Hematopoietic multipotent progenitor cell (in vitro differentiated cells): Measurements from ENCODE around the gene KLHL25. TPM values are rescaled to one million over a fixed set of nuclear protein-coding genes. Genes with fewer than 3 reads are reported as not detected.
"Not testable (repeated sequence)": the region's sequence is repeated elsewhere in the genome, so short reads cannot be mapped to it uniquely, and the experiment has no call there.

ENCODE experiments used
- DNase-seq, 3 donors: peaks; one replicate each; pipeline ENCODE4 v3.0.0-alpha.2; 2011 to 2015; ENCODE audit warnings: low read depth in 2 of 3, low spot score in 2 of 3
- total RNA-seq: library from RNA; depleted of rRNA; stranded (reverse); fragments of >200 nt; gene quantifications from one replicate; pipeline ENCODE4 v1.2.3, GENCODE V29; 2012

Gene KLHL25, protein sequence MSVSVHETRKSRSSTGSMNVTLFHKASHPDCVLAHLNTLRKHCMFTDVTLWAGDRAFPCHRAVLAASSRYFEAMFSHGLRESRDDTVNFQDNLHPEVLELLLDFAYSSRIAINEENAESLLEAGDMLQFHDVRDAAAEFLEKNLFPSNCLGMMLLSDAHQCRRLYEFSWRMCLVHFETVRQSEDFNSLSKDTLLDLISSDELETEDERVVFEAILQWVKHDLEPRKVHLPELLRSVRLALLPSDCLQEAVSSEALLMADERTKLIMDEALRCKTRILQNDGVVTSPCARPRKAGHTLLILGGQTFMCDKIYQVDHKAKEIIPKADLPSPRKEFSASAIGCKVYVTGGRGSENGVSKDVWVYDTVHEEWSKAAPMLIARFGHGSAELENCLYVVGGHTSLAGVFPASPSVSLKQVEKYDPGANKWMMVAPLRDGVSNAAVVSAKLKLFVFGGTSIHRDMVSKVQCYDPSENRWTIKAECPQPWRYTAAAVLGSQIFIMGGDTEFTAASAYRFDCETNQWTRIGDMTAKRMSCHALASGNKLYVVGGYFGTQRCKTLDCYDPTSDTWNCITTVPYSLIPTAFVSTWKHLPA
- 2.4 TPM for total RNA-seq

DNA sequence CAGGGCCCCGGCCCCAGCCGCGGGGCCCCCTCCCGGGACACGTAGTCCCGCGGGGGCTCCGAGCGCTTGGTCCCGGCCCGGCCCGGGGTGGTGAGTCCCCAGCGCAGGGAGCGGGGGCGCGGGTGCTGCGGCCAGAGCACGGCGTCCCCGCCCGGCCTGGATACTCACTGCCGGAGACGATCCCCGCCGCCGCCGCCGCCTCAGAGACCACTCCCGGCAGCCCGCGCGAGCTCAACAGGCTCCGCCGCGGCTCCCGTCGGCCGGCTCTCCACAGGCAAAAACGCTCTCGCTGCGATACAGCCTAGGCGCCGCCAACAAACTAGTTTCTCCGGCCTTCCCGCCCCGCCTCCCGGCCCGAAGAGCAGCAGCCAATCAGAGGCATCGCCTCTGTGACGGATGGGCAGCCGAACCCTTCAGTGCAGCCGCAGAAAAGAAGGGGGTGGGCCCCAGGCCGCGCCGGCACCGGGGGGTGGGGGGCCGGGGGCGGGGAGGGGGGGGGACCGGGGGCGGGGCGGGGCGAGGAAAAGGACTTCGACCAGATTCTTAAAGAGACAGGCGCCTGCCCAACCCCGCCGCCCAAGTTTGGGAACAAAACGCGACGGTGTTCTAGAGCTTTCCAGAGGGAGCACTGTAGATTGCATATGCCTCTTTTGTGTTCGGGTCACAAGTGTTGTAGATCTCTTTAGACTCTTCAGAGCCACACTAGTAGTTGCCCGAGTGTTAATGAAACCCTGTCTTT is at the start of gene KLHL25:
KLHL25 (minus strand) TSS at position 328 of the 739 bp plus-strand sequence. CDS start 25,115 bp downstream, outside the sequence.
- DNase-seq, result peak; percentile 84 to 96 (median 94)

DNA sequence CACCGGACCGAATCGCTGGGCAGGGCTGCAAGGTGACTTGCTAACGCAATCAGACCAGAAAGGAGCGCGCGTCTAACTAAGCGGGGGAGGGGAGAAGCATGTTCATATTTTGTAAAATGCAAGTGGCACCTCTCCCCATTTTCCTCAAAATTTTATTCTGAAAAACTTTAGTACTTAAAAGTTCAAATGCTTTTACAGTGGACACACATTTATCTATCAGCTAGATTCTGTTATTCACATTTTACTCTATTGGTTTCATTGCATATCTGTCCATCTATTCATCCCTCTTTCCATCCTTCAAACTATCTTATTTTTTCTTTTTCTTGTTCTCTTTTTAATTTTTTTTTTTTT is 46.1 kb upstream of the KLHL25 start:
- no peak for DNase-seq

DNA sequence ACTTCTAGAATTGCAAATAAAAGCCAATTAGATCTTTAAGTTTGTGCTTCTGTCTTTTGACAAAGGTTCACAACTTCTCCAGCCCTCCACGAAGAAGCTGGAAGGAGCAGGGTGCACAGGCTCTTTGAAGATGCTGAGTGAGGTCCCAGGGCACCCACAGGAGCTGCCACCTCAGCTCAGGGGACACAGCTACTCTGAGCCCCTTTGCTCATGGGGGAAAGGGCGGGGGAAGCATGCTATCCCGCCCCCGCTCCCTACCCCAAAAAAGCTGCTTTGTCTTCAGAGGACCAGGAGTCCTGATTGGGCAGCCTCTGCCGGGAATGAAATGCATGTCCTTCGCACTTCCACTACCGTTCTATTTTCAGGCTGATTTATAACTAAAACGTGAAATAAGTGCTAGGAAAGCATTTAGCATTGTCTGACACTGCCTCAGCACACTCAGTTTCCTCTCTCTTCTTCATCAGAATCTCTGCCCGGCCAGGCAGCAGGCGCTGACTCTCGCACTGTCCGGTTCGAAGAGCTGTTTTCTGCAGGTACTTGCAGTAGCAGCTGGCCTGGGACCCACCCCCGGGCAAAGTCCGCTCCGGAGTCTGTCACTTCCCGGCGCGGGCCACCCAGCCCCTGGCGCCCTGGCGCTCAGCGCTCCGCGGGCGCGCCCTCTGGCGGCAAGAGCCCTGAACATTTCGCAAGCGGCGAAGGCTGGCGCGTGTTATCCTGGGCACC is 45.5 kb upstream of the KLHL25 start:
- DNase-seq, result peak; percentile 68 to 72 (median 70)

DNA sequence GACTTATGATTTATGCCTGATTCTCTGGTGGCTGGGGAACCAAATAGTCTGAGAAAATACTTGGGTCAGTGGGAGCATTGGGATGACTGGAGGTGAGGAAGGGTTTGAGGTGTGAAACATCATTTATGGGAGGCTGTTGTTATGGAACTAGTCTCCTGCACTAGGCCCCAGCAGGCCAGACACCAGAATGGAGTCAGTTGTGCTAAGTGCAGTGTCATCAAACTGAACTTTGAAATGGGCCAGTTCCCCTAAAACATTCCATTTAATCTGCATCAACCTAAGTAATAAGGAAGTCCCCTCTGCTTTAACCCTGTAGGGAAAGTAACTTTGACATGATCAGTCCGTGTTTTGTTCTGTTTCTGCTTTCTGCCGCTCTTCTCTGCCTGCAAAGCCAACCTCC is 44.9 kb upstream of the KLHL25 start:
- DNase-seq, result no peak

DNA sequence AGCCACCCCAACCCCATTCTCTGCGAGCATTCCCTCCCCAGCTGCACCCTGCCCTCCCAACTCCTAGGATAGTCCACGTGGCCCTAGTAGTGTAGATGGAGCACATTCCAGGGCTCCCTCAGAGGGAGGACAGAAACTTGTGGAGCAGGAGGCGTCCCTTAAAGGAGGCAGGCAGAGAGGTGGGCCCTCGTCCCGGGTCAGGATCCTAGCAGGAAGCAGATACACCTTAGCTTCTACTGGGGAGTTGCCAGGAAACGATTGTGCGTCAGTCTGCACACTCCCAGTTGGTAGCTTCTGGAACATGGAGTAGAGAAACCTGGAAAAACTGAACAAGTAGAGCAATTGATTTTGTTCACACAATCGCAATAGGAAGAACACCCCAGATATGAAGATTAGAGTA is 43.9 kb upstream of the KLHL25 start:
- DNase-seq, result no peak

DNA sequence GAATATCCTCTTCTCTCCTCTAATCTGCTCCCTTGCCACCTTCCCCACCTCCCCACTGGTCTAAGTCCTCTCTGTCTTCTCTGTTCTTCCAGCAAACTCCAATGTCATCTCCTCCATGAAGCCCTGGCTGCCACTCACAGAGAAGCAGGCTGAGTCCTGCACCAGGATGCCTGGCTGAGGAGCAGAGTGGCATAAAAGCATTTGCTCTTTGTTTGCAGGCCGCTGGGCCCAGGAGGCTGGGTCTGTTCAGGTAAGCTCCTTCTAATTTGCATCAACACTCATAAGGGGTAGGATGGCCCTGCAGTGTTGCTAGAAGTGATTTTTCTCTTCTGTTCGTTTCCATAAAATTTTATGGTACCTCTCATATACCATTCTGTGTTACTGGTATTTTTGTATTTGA is 43.2 kb upstream of the KLHL25 start:
- DNase-seq, result no peak

DNA sequence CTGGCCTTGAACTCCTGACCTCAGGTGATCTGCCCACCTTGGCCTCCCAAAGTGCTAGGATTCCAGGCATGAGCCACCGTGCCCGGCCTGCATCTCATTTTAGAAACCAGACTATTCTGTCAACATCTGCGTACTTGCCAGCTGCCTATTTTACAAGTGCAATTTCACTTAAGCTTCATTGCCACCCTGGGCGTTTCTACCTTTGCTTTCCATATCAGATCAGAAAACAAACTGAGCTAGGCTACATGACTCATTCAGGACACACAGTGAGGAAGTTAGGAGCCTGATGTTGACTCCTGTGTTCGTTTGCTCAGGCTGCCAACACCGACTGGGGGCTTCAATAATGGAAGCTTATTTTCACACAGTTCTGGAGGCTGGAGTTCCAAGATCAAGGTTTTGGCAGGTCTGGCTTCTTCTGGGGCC is 42.3 kb upstream of the KLHL25 start:
- DNase-seq, result peak in 2 of 3 donors; percentile 18 to 22

DNA sequence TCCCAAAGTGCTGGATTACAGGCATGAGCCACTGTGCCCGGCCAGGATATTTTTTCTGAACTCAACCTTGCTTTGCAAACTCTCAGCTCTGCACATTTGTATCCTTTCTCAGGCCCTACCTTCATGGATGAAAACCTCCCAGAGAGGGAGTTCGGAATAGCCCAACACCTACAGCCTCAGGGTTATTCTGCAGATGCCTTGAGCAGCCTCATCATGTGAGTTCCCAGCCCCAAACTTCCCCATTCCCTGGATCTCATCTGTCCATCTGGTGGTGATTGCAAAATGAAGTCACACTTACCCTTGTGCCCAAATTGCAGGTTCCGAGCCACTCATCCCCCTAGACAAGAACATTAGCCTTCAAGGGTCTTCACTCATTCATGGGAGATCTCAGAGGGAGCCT is 39.9 kb upstream of the KLHL25 start:
- DNase-seq, result no peak

DNA sequence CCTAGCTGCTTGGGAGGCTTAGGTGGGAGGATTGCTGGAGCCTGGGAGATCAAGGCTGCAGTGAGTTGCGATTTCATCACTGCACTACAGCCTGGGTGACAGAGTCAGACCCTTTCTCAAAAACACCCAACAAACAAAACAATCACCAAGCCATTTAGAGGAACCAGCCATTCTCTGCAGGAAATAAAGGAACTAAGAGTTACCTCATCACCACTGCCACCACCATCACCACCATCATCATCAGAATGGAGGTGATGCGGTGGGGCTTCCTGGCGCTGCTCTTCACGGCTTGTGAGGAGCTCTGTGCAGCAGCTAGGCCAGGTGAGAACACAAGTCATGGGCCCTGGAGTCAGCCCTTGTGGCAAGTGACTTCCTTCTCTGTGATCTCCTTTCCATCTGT is 37.7 kb upstream of the KLHL25 start:
- DNase-seq, result peak in 1 of 3 donors; percentile 42

DNA sequence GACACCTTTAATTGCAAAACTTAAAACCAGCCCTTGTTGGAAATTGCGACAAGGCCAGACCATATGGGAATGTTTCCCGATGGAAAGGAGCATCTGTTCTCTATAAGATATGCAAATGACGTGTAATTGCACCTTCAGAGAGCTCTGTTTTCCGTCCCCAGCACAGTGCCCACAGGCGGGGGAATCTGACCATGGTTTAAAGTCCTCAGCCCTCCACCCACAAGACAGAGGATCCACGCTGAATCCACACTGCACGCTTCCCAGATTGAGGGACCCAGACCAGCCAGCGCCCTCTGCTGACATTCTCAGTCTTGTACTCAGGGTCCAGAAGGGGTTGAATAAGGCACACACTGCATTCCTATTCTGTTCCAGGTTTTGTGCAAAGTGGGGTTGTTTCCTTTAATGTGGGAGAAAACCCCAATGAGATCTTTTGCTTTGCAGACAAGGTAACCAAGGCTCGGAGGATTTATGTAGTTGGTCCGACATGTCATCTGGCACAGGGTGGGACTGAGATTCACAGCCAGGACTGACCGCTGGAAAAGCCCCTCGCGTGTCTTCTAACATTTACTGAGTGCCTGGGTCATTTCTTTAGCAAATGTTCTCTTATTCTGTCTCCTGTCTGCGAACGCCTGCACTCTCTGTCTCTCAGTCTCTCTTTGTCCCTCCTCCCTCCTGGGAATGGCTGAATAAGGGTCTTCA is 36.8 kb upstream of the KLHL25 start:
- DNase-seq, result peak in 1 of 3 donors; percentile 46

DNA sequence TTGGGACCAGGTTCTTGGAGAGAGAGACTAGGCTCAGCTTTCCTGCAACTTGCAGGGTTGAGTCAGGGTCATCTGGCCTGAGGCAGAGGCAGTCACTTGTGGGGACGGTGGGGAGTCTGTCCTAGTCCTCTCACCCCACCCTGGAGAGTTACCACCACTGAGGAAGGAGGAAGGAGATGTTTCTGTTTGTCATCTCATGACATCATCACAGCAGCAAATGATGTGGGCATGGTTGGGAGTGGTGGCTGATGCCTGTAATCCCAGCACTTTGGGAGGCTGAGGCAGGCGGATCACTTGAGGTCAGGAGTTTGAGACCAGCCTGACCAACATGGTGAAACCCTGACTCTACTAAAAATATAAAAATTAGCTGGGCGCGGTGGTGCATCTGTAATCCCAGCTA is 35.0 kb upstream of the KLHL25 start:
- not testable (repeated sequence) for DNase-seq

DNA sequence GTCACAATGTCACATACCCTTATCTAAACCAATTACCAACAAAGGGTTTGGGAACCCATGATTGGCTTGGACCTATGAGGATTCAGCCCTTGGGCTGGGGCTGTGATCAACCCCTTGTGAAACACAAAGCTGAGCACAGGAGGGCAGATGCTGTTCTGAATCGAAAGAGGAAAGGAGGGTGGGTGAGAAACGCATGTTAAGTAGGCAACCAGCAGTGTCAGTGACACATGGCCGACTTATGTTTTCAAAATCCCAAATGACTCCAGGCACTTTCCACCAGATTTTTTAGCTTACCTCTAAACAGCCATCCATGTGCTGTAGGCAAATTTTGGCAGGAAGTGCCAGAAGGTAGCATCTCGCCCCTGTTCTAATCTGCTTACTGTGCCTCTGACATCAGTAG is 34.1 kb upstream of the KLHL25 start:
- no peak for DNase-seq

DNA sequence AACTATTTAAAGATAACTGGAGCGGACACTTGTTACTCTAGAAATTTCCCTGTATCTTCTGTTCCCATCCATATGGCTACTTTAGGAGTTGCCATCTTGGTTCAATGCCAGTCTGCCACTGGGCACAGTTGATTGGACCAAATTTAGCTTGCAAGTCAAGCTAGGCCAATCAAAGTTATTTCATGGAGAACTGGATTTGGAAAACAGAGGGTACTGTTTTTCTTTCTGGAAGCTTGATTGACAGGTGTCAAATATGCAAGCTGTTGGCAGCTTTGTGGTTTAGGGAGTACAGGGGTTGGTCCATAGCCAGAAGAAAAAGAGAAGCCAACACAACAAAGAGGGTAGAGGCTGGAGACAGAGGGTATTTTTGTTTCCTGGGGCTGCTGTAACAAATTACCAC is 33.4 kb upstream of the KLHL25 start:
- no peak for DNase-seq

DNA sequence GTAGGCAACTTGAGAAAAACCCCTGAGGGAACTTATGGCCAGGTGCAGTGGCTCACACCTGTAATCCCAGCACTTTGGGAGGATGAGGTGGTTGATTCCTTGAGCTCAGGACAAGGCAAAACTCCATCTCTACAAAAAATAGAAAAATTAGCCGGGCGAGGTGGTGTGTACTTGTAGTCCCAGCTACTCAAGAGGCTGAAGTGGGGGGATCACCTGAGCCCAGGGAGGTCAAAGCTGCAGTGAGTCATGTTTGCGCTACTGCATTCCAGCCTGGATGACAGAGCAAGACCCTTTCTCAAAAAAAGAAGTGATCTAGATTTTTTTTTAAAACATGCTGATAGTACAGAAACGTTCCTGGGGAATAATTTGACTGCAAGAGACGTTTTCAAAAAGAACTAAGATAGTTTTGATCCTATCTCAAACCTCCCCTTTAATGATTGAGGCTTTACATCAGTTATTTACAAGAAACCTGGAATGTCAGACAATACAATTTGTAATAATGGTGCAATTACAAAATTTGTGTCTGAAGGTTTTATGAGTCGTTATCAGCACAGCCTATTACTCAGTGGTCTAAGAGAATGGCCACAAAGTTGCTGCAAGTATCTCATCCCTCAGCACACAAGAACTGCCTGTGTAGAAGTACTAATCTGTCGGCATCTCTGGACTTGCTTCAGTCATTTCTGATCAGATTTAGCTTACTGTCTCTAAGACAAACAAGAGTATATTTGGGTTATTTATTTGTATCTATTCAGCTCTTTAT is 32.2 kb upstream of the KLHL25 start:
- no peak for DNase-seq

DNA sequence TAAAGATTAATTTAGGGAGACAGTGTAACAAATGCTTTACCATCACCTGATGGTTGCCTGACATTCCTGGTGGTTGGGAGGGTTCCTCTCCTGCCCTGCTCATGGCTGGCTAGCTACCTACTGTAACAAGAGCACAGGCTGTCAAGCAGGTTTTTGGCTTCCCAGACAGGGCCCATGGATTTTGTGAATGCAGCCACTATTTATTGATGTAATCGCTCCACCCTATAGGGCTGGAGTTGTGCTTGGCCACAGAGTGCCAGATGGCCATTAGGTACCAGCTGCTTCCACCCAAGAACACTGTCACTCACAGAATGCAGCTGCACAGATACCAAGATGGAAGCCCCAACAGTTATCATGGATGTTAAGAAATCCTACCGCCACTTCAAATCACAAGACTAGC is 31.0 kb upstream of the KLHL25 start:
- DNase-seq, result no peak

DNA sequence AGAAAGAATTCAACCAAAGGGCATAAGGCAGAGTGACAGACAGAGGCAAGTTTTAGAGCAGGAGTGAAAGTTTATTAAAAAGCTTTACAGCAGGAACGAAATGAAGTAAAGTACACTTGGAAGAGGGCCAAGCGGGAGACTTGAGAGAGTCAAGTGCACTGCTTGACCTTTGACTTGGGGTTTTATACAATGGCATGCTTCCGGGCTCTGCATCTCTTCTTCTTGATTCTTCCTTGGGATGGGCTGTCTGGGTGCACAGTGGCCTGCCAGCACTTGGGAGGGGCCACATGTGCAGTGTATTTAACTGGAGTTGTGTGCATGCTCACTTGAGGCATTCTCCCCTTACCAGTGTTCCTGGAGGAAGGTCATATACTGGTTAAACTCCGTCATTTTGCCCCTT is 30.4 kb upstream of the KLHL25 start:
- DNase-seq, result no peak

DNA sequence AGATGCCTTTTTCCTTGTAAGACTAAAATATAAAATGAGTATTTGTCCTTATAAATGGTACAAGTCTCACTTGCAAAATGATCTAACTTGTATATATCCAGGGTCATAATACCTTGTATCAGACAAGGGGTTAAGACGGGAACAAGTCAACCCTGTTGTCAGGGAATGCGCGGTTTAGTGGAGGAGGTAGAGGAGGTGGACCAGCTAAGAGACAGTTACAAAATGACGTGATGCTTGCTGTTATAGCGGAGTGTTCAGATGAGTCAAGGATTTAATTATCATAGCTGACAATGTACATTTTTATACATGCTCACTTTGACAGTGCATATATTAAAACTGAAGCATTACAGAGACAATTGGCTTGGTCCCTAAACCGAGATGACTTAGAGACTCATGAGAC is 26.8 kb upstream of the KLHL25 start:
- no peak for DNase-seq

DNA sequence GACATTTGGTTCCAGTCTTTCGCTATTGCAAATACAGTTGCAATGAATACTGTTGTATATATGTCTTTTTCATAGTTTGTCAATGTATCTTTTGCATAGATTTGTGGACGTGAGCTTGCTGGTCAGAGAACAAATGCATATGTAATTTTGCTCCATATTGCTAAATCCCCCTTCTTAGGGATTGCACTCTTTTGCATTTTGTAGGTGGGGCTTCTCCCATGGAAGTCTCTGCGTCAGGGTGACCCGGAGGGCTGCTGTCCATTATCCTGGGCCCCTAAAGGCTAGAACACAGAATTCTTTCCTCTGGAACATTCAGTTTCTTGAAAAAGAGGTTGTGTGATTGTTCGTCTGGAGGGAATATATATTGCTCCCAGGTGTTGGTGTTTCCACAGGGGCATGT is 25.2 kb upstream of the KLHL25 start:
- no peak for DNase-seq

DNA sequence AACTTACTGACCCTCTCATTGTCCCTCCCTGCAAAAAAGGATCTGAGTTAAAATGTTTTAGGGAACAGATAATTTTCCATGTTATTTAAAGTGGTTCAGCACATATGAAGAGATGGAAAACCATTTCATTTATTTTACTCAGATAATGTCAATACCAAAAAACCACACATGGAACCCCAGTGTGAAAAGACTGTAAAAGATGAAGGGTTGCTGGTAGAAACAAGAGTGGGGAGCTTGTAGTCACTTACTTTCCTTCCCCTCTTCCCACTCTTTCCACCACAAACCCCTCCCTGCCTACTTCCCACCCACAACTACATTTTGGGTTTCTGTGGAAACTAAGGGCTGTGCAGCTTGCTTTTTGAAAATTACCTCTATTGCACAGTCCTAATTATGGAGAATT is 18.5 kb upstream of the KLHL25 start:
- no peak for DNase-seq

DNA sequence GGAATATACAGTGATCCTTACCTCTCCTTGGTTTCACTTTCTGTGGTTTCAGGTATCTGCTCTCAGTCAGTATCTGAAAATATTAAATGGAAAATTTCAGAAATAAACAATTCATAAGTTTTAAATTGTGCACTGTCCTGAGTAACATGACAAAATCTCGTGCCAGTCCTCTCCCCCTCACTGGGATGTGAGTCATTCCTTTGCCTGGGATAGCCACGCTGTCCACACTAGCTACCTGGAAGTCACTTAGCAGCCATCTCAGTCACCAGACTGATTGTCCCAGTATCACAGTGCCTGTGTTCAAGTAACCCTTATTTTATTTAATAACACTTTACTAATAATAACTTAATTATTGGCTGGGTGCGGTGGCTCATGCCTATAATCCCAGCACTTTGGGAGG is 15.3 kb upstream of the KLHL25 start:
- no peak for DNase-seq
